Measurements from ENCODE around the gene TIMM23. TPM values are rescaled to one million over a fixed set of nuclear protein-coding genes. Genes with fewer than 3 reads are reported as not detected.

Gene TIMM23
- total and polyA plus RNA-seq, 10 of the 15 experiments (the other 5 are each of a cell fraction or from before 2014, with no cell fraction given), result 90.0 to 228 (median 120) TPM

- TF ChIP-seq RCOR1 (conservative IDR thresholded peaks at IDR 0.05; ENCODE audit: low read depth, low read length), result no peak
- no peak for TF ChIP-seq DPF2 (IDR thresholded peaks at IDR 0.05)
- no peak for TF ChIP-seq ZNF207 (IDR thresholded peaks at IDR 0.05; ENCODE audit: borderline replicate concordance)
Measured at GRCh38 chr10:46016811-46017210, 44.5 kb downstream of the TIMM23 start (continued).

GRCh38 chr10:46017733-46018132, 45.4 kb downstream of the TIMM23 start:
- intact Hi-C loops (cut with micrococcal nuclease; ENCODE audit: unreplicated experiment), result no loop called here
- FAIRE-seq, result no peak
- in situ Hi-C loops (cut with MboI), result no loop called here

More at GRCh38 chr10:46017733-46018132, 45.4 kb downstream of the TIMM23 start:
- ChIA-PET SMC1A (ENCODE audit: uncharacterized antibody, unreplicated experiment) (interaction anchor here (1.2 to 3.2 kb wide), 4 partner anchors 11 to 783 kb away, joined by 3 to 12 read pairs (median 5); no protein-coding TSS in a partner anchor), RAD21 (ENCODE audit: unreplicated experiment) (interaction anchor here (1.0 to 1.7 kb wide), 2 partner anchors 9 to 767 kb away, joined by 3 read pairs; no protein-coding TSS in a partner anchor), CTCF (interaction anchor here (0.9 to 6.7 kb wide), 3 partner anchors 8 to 767 kb away, joined by 3 to 60 read pairs (median 3); partner anchors contain the start of gene NCOA4), POLR2A (interaction anchor here (0.6 kb wide), 1 partner anchor 590 kb away, joined by 3 read pairs; no protein-coding TSS in a partner anchor)
- no peaks in the 10 kb centered on the region for H3K9me3 ChIP-seq (replicated peaks; ENCODE audit: control insufficient read depth, insufficient read depth, low read length)
- no TSS peak for BruUV-seq (replicated peaks)
- TF ChIP-seq GATAD2B (conservative IDR thresholded peaks at IDR 0.05; ENCODE audit: low read depth) (no peak), ELK1 (IDR thresholded peaks at IDR 0.05; ENCODE audit: low read depth, low read length) (no peak), ZNF207 (IDR thresholded peaks at IDR 0.05; ENCODE audit: borderline replicate concordance) (no peak), SREBF1 (IDR thresholded peaks at IDR 0.05; ENCODE audit: low read length) (no peak), WRNIP1 (IDR thresholded peaks at IDR 0.05; ENCODE audit: borderline replicate concordance, low read depth, low read length) (no peak), TCF3 (IDR thresholded peaks at IDR 0.05; ENCODE audit: borderline replicate concordance, insufficient read depth, low read depth, low read length) (no peak), CHD4 (IDR thresholded peaks at IDR 0.05) (no peak), SRF (IDR thresholded peaks at IDR 0.05; ENCODE audit: low read depth in 2 of 2, low read length in 2 of 2) (no peak), FOS (IDR thresholded peaks at IDR 0.05; ENCODE audit: borderline replicate concordance, extremely low read depth, insufficient read length) (no peak)
- H3K4me1 ChIP-seq (ENCODE audit: control insufficient read depth, insufficient read depth, low read length), result peaks cover 7% of the 10 kb centered on the region
- H3K4me3 ChIP-seq, result no peak overlapping the region
- DNase-seq (ENCODE audit: low read depth, low spot score), result no peak
- H2AFZ ChIP-seq (ENCODE audit: control insufficient read depth, low read depth, low read length), result no peak overlapping the region
- no peak for ATAC-seq
- H4K20me1 ChIP-seq (ENCODE audit: control insufficient read depth, insufficient read depth), result no peaks in the 10 kb centered on the region; the same call in 1 of the 2 replicates
- peaks cover 7 to 26% of the 10 kb centered on the region in 2 experiments for H3K36me3 ChIP-seq (ENCODE audit: control insufficient read depth in 2 of 2, insufficient read depth in 2 of 2, low read length in 1 of 2)
- H3K27ac ChIP-seq (ENCODE audit: control insufficient read depth, insufficient read depth), result no peak overlapping the region
- H3K27me3 ChIP-seq (replicated peaks in 1 of 2; ENCODE audit: control insufficient read depth in 2 of 2, insufficient read depth in 2 of 2, low read length in 1 of 2), result no peaks in the 10 kb centered on the region
- WGBS (ENCODE audit: insufficient coverage, insufficient replicate concordance, low lambda C conversion rate, missing lambda C conversion rate), result 95% methylated on average over 2 of the region's 2 CpGs
- H3K9ac ChIP-seq (ENCODE audit: control insufficient read depth, insufficient read depth, low read length), result no peak overlapping the region
- H3K79me2 ChIP-seq (ENCODE audit: control insufficient read depth, insufficient read depth, low read length), result peaks cover 61% of the 10 kb centered on the region
- no peak overlapping the region for H3K4me2 ChIP-seq (ENCODE audit: control insufficient read depth, insufficient read depth)
